HG02973 (cell line): ENCODE results near the gene BCAR1.
"Not testable (repeated sequence)": the region's sequence is repeated elsewhere in the genome, so short reads cannot be mapped to it uniquely, and the experiment has no call there.

Experiments
- ATAC-seq: cut with Tn5 transposase; IDR thresholded peaks from one replicate; pipeline ENCODE4 v1.9.1; 2021; ENCODE audit warnings: moderate library complexity; ENCODE audit not compliant: unreplicated experiment

The BCAR1 gene

GRCh38 chr16:75272097-75272551 is 20.7 kb upstream of the BCAR1 start:
- ATAC-seq = no peak

- ATAC-seq = no peak
Measured at GRCh38 chr16:75271441-75272096, 20.1 kb upstream of the BCAR1 start.

- ATAC-seq = not testable (repeated sequence)
Measured at GRCh38 chr16:75269358-75269757, 17.9 kb upstream of the BCAR1 start.

- ATAC-seq = no peak
Measured at GRCh38 chr16:75267631-75268264, 16.3 kb upstream of the BCAR1 start.

- no peak for ATAC-seq
Measured at GRCh38 chr16:75266738-75267630, 15.6 kb upstream of the BCAR1 start.

- ATAC-seq = peak; percentile 49
Measured at GRCh38 chr16:75265911-75266701, 14.7 kb upstream of the BCAR1 start.

GRCh38 chr16:75264999-75265910 is 13.8 kb upstream of the BCAR1 start:
- ATAC-seq = peak; percentile 23

- no peak for ATAC-seq
Measured at GRCh38 chr16:75264457-75264998, 13.1 kb upstream of the BCAR1 start.

GRCh38 chr16:75263963-75264445 is 12.6 kb upstream of the BCAR1 start:
- no peak for ATAC-seq

- no peak for ATAC-seq
Measured at GRCh38 chr16:75263291-75263962, 12.0 kb upstream of the BCAR1 start.

GRCh38 chr16:75262800-75263127 is 11.3 kb upstream of the BCAR1 start:
- ATAC-seq = no peak

GRCh38 chr16:75262104-75262799 is 10.8 kb upstream of the BCAR1 start:
- no peak for ATAC-seq

- ATAC-seq = no peak
Measured at GRCh38 chr16:75261590-75262078, 10.2 kb upstream of the BCAR1 start.

GRCh38 chr16:75260851-75261589 is 9.6 kb upstream of the BCAR1 start:
- ATAC-seq = no peak

GRCh38 chr16:75258807-75259141 is 7.3 kb upstream of the BCAR1 start:
- ATAC-seq = no peak

GRCh38 chr16:75257886-75258806 is 6.7 kb upstream of the BCAR1 start:
- ATAC-seq = no peak
